Vagina (tissue), 2 donors: Measurements from ENCODE around the gene SSH3.

Experiments
- POLR2A ChIP-seq, 2 donors: fragments of 450-650 bp; IDR thresholded peaks; one replicate each; pipeline ENCODE4 v1.6.1; 2017; ENCODE audit warnings: antibody characterized with exemption in 2 of 2, mild to moderate bottlenecking in 2 of 2, moderate library complexity in 2 of 2
- POLR2AphosphoS5 ChIP-seq, 2 donors: sonication (generic); formaldehyde crosslinking; IDR thresholded peaks; one replicate each; pipeline ENCODE4 v1.9.0; 2017; ENCODE audit warnings: antibody characterized with exemption in 2 of 2, mild to moderate bottlenecking in 2 of 2, low read depth in 1 of 2; ENCODE audit not compliant: insufficient read depth in 1 of 2
- TF ChIP-seq, protein P1 (sequence below), 3 experiments: fragments of 450-650 bp in 2 of 3; fragments of 200-600 bp in 1 of 3; sonication (generic) in 1 of 3; IDR thresholded peaks; one replicate each; pipeline ENCODE4 v1.5.1; 2017 to 2019; ENCODE audit warnings: antibody characterized with exemption in 3 of 3, mild to moderate bottlenecking in 2 of 3, moderate library complexity in 2 of 3

GRCh38 chr11:67261946-67262681 is 41.2 kb upstream of the SSH3 start:
- TF ChIP-seq POLR2AphosphoS5 (IDR thresholded peaks at IDR 0.05; ENCODE audit: insufficient read depth in 1 of 2, low read depth in 1 of 2) = no peak
- TF ChIP-seq POLR2A (IDR thresholded peaks at IDR 0.05) = no peak
- TF ChIP-seq, protein P1, sequence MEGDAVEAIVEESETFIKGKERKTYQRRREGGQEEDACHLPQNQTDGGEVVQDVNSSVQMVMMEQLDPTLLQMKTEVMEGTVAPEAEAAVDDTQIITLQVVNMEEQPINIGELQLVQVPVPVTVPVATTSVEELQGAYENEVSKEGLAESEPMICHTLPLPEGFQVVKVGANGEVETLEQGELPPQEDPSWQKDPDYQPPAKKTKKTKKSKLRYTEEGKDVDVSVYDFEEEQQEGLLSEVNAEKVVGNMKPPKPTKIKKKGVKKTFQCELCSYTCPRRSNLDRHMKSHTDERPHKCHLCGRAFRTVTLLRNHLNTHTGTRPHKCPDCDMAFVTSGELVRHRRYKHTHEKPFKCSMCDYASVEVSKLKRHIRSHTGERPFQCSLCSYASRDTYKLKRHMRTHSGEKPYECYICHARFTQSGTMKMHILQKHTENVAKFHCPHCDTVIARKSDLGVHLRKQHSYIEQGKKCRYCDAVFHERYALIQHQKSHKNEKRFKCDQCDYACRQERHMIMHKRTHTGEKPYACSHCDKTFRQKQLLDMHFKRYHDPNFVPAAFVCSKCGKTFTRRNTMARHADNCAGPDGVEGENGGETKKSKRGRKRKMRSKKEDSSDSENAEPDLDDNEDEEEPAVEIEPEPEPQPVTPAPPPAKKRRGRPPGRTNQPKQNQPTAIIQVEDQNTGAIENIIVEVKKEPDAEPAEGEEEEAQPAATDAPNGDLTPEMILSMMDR (IDR thresholded peaks at IDR 0.05) = no peak
